ENCODE data around the gene PUM1. TPM values are rescaled to one million over a fixed set of nuclear protein-coding genes. Genes with fewer than 3 reads are reported as not detected.
A peak's percentile ranks its signal among the peaks of the same experiment; 100 is the strongest.
"Not testable (repeated sequence)": the region's sequence is repeated elsewhere in the genome, so short reads cannot be mapped to it uniquely, and the experiment has no call there.

Gene PUM1
- total and polyA plus RNA-seq, 10 of the 15 experiments (the other 5 are each of a cell fraction or from before 2014, with no cell fraction given): 21.4 to 75.3 (median 42.4) TPM

GRCh38 chr1:30948813-30949486 is 116.6 kb downstream of the PUM1 start:
- TSS peak; percentile 51 for BruUV-seq (replicated peaks)
- H3K4me1 ChIP-seq (ENCODE audit: control insufficient read depth, insufficient read depth, low read length); intact Hi-C loops (cut with micrococcal nuclease; ENCODE audit: unreplicated experiment); H3K9ac ChIP-seq (ENCODE audit: control insufficient read depth, insufficient read depth, low read length); H4K20me1 ChIP-seq (ENCODE audit: control insufficient read depth, insufficient read depth); H2AFZ ChIP-seq (ENCODE audit: control insufficient read depth, low read depth, low read length); in situ Hi-C loops (cut with MboI); H3K27ac ChIP-seq (ENCODE audit: control insufficient read depth, insufficient read depth); H3K4me2 ChIP-seq (ENCODE audit: control insufficient read depth, insufficient read depth); DNase-seq (ENCODE audit: low read depth, low spot score); H3K27me3 ChIP-seq (replicated peaks in 1 of 2; ENCODE audit: control insufficient read depth in 2 of 2, insufficient read depth in 2 of 2, low read length in 1 of 2); H3K79me2 ChIP-seq (ENCODE audit: control insufficient read depth, insufficient read depth, low read length); H3K4me3 ChIP-seq; CTCF ChIA-PET; H3K9me3 ChIP-seq (replicated peaks; ENCODE audit: control insufficient read depth, insufficient read depth, low read length); POLR2A ChIA-PET: not testable (repeated sequence)
- H3K36me3 ChIP-seq (ENCODE audit: control insufficient read depth in 2 of 2, insufficient read depth in 2 of 2, low read length in 1 of 2): peaks cover 14 to 58% of the 10 kb centered on the region in 2 experiments
- peak; percentile 69 for FAIRE-seq
- ATAC-seq: peak; percentile 40
- ChIA-PET RAD21 (ENCODE audit: unreplicated experiment) (interaction anchor here (0.8 kb wide), 1 partner anchor 9 kb away, joined by 3 read pairs; no protein-coding TSS in a partner anchor), SMC1A (ENCODE audit: uncharacterized antibody, unreplicated experiment) (interaction anchor here (1.0 to 1.1 kb wide), 2 partner anchors 9 to 75 kb away, joined by 3 read pairs; no protein-coding TSS in a partner anchor)
- WGBS (ENCODE audit: insufficient coverage, insufficient replicate concordance, low lambda C conversion rate, missing lambda C conversion rate): 93% methylated on average over 1 of the region's 5 CpGs

- ChIA-PET CTCF (interaction anchor here (0.6 kb wide), 1 partner anchor 18 kb away, joined by 3 read pairs; no protein-coding TSS in a partner anchor), SMC1A (ENCODE audit: uncharacterized antibody, unreplicated experiment) (interaction anchor here (1.0 to 1.1 kb wide), 2 partner anchors 9 to 76 kb away, joined by 3 read pairs; no protein-coding TSS in a partner anchor)
- no peak for FAIRE-seq
- no peak for TF ChIP-seq JUND (IDR thresholded peaks at IDR 0.05; ENCODE audit: low read depth, low read length)
- no peak for TF ChIP-seq EP300 (IDR thresholded peaks at IDR 0.05; ENCODE audit: borderline replicate concordance in 1 of 2, control insufficient read depth in 1 of 2, low read depth in 2 of 2, low read length in 2 of 2)
- no peak for TF ChIP-seq CEBPZ (IDR thresholded peaks at IDR 0.05; ENCODE audit: low read depth, low read length)
- no peak for TF ChIP-seq EGR1 (IDR thresholded peaks at IDR 0.05; ENCODE audit: borderline replicate concordance in 1 of 2, low read depth in 2 of 2, low read length in 2 of 2)
- no peak for TF ChIP-seq IRF3 (IDR thresholded peaks at IDR 0.05)
- no peak for TF ChIP-seq BHLHE40 (IDR thresholded peaks at IDR 0.05; ENCODE audit: borderline replicate concordance in 1 of 2, low read depth in 2 of 2, low read length in 1 of 2)
- TF ChIP-seq HSF1 (IDR thresholded peaks at IDR 0.05; ENCODE audit: low read depth, low read length): no peak
- no peak for TF ChIP-seq POLR2AphosphoS5 (IDR thresholded peaks at IDR 0.05; ENCODE audit: low read length)
These were observed 117.2 kb downstream of the PUM1 start for GRCh38 chr1:30948278-30948677.

More at GRCh38 chr1:30948278-30948677, 117.2 kb downstream of the PUM1 start:
- Histone ChIP-seq H3K9me3 (replicated peaks; ENCODE audit: control insufficient read depth, insufficient read depth, low read length) (no peaks in the 10 kb centered on the region), H3K4me3 (no peak overlapping the region), H3K79me2 (ENCODE audit: control insufficient read depth, insufficient read depth, low read length) (no peaks in the 10 kb centered on the region), H3K27me3 (replicated peaks in 1 of 2; ENCODE audit: control insufficient read depth in 2 of 2, insufficient read depth in 2 of 2, low read length in 1 of 2) (no peaks in the 10 kb centered on the region), H3K4me1 (ENCODE audit: control insufficient read depth, insufficient read depth, low read length) (no peaks in the 10 kb centered on the region), H3K9ac (ENCODE audit: control insufficient read depth, insufficient read depth, low read length) (no peak overlapping the region), H4K20me1 (ENCODE audit: control insufficient read depth, insufficient read depth) (no peaks in the 10 kb centered on the region), H3K36me3 (ENCODE audit: control insufficient read depth in 2 of 2, insufficient read depth in 2 of 2, low read length in 1 of 2) (peaks cover 10 to 60% of the 10 kb centered on the region in 2 experiments), H2AFZ (ENCODE audit: control insufficient read depth, low read depth, low read length) (no peak overlapping the region), H3K4me2 (ENCODE audit: control insufficient read depth, insufficient read depth) (no peak overlapping the region), H3K27ac (ENCODE audit: control insufficient read depth, insufficient read depth) (no peak overlapping the region)
- DNase-seq (ENCODE audit: low read depth, low spot score): no peak
- POLR2A ChIA-PET: interaction anchor here (0.7 kb wide), 1 partner anchor 165 kb away, joined by 3 read pairs; no protein-coding TSS in a partner anchor
- in situ Hi-C loops (cut with MboI) (no loop called here), intact Hi-C loops (cut with micrococcal nuclease; ENCODE audit: unreplicated experiment) (no loop called here)
- no TSS peak for BruUV-seq (replicated peaks)
- 69% methylated on average over 3 of the region's 3 CpGs for WGBS (ENCODE audit: insufficient coverage, insufficient replicate concordance, low lambda C conversion rate, missing lambda C conversion rate)
- RAD21 ChIA-PET (ENCODE audit: unreplicated experiment): interaction anchor here (0.8 kb wide), 1 partner anchor 9 kb away, joined by 3 read pairs; no protein-coding TSS in a partner anchor
- ATAC-seq: no peak

Measured in GM12878 (cell line).